Smooth muscle cell (in vitro differentiated cells): ENCODE measurements around the gene ABCC8. TPM values are rescaled to one million over a fixed set of nuclear protein-coding genes. Genes with fewer than 3 reads are reported as not detected.

Experiments used
- DNase-seq: peaks from one replicate; lab custom pipeline; 2025; ENCODE audit not compliant: unreplicated experiment; lab: John Stamatoyannopoulos, UW
- H2AFZ ChIP-seq: fragments of 200-600 bp; sonication (generic); 2 replicates; pipeline ENCODE4 v1.6.0; 2016; ENCODE audit warnings: antibody characterized with exemption, low read depth, mild to moderate bottlenecking
- H3F3A ChIP-seq: fragments of 200-600 bp; sonication (generic); 2 replicates; pipeline ENCODE4 v1.6.0; 2017; ENCODE audit warnings: antibody characterized with exemption, low read depth
- H3K27ac ChIP-seq: fragments of 200-600 bp; sonication (generic); 2 replicates; pipeline ENCODE4 v1.5.1; 2016; ENCODE audit warnings: low read depth, mild to moderate bottlenecking
- H3K27me3 ChIP-seq: fragments of 200-600 bp; sonication (generic); 2 replicates; pipeline ENCODE4 v1.6.1; 2016; ENCODE audit warnings: low read depth, mild to moderate bottlenecking
- H3K36me3 ChIP-seq: fragments of 200-600 bp; sonication (generic); 2 replicates; pipeline ENCODE4 v1.5.1; 2016; ENCODE audit warnings: low read depth
- H3K4me1 ChIP-seq: fragments of 200-600 bp; sonication (generic); 2 replicates; pipeline ENCODE4 v1.5.1; 2016; ENCODE audit warnings: low read depth
- H3K4me2 ChIP-seq: fragments of 200-600 bp; sonication (generic); 2 replicates; pipeline ENCODE4 v1.6.0; 2016; ENCODE audit warnings: mild to moderate bottlenecking
- H3K4me3 ChIP-seq: fragments of 200-600 bp; sonication (generic); 2 replicates; pipeline ENCODE4 v1.5.1; 2016; ENCODE audit warnings: mild to moderate bottlenecking
- H3K79me2 ChIP-seq: fragments of 200-600 bp; sonication (generic); 2 replicates; pipeline ENCODE4 v1.6.0; 2016; ENCODE audit warnings: low read depth, mild to moderate bottlenecking
- H3K9ac ChIP-seq: fragments of 200-600 bp; sonication (generic); 2 replicates; pipeline ENCODE4 v1.6.0; 2016; ENCODE audit warnings: low read depth
- H3K9me3 ChIP-seq: fragments of 200-600 bp; sonication (generic); replicated peaks from 2 replicates; pipeline ENCODE4 v1.5.1; 2016; ENCODE audit warnings: low read depth
- H4K20me1 ChIP-seq: fragments of 200-600 bp; sonication (generic); 2 replicates; pipeline ENCODE4 v1.6.0; 2016; ENCODE audit warnings: low read depth
- WGBS: methylation state at CpG from one replicate; pipeline ENCODE4 v1.1.7; 2016; ENCODE audit warnings: low lambda C conversion rate; 5-methylcytosine and 5-hydroxymethylcytosine counted together
- polyA plus RNA-seq: library from polyadenylated mRNA; unstranded; fragments of >200 nt; fragmentation: Nextera tagmentation; extraction: Ambion mirVana; gene quantifications from 2 replicates; pipeline ENCODE4 v1.2.1, GENCODE V29; 2016
- total RNA-seq: library from RNA; depleted of rRNA; stranded (reverse); fragments of >200 nt; gene quantifications from 2 replicates; pipeline ENCODE4 v1.2.3, GENCODE V29; 2014
- TF ChIP-seq, protein P1 (sequence below): fragments of 200-600 bp; sonication (generic); IDR thresholded peaks from 2 replicates; pipeline ENCODE4 v1.5.1; 2017; ENCODE audit warnings: borderline replicate concordance, mild to moderate bottlenecking, antibody characterized with exemption; ENCODE audit not compliant: insufficient read depth, poor library complexity, severe bottlenecking

Gene ABCC8
- total and polyA plus RNA-seq, 2 experiments from 2014 or later: not detected

DNA sequence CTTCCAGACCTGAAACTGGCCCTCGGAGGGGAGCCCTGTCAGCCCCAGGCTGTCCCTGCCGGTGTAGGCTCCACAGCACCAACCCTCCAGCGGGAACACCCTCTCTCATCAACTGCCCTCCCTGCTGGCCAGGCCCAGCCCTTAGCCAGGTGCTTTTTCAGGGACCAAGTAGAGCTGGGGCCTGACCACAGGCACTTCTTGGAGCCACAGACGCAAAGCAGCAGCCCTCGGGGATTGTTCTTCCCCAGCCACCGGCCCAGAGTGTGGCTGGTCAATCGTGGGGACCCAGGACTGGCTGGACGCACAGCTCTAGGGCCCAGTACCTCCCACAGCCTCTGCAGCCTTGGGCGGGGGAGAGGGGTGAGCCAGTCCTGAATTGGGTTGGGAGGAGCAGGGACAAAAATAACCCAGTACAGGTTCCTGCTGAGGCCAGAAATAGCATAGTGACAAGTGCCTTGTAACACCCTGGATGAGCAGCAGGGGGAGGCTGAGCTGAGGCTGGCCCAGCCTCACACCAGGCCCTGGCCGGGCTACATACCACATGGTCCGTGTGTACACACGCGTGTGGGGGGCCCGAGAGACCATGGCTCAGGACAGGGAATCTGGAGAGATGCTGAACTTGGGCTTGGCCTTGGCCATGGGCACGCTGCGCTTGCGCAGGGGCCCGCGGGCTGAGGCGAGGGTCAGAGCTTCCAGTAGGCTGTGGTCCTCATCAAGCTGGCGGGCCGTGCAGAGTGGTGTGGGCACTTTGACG, 90.1 kb downstream of the ABCC8 start:
- Histone ChIP-seq H3F3A (no peaks in the 10 kb centered on the region), H3K36me3 (no peaks in the 10 kb centered on the region), H3K9me3 (no peaks in the 10 kb centered on the region), H3K27me3 (peaks cover 38% of the 10 kb centered on the region), H4K20me1 (no peaks in the 10 kb centered on the region), H3K4me2 (no peak overlapping the region), H3K4me3 (no peak overlapping the region), H3K79me2 (no peaks in the 10 kb centered on the region), H3K9ac (no peak overlapping the region), H3K27ac (no peak overlapping the region), H2AFZ (no peak overlapping the region), H3K4me1 (no peaks in the 10 kb centered on the region)
- 71% methylated on average over 23 of the region's 23 CpGs for WGBS
- TF ChIP-seq, protein P1, sequence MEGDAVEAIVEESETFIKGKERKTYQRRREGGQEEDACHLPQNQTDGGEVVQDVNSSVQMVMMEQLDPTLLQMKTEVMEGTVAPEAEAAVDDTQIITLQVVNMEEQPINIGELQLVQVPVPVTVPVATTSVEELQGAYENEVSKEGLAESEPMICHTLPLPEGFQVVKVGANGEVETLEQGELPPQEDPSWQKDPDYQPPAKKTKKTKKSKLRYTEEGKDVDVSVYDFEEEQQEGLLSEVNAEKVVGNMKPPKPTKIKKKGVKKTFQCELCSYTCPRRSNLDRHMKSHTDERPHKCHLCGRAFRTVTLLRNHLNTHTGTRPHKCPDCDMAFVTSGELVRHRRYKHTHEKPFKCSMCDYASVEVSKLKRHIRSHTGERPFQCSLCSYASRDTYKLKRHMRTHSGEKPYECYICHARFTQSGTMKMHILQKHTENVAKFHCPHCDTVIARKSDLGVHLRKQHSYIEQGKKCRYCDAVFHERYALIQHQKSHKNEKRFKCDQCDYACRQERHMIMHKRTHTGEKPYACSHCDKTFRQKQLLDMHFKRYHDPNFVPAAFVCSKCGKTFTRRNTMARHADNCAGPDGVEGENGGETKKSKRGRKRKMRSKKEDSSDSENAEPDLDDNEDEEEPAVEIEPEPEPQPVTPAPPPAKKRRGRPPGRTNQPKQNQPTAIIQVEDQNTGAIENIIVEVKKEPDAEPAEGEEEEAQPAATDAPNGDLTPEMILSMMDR: peak; percentile 43
- no peak for DNase-seq

- Histone ChIP-seq H3K27ac (no peak overlapping the region), H3K36me3 (no peaks in the 10 kb centered on the region), H3K9ac (no peak overlapping the region), H2AFZ (no peak overlapping the region), H3K4me3 (no peak overlapping the region), H3K9me3 (no peaks in the 10 kb centered on the region), H3K4me1 (no peaks in the 10 kb centered on the region), H4K20me1 (no peaks in the 10 kb centered on the region), H3K27me3 (peaks cover 32% of the 10 kb centered on the region), H3K4me2 (no peak overlapping the region), H3F3A (no peaks in the 10 kb centered on the region), H3K79me2 (no peaks in the 10 kb centered on the region)
- DNase-seq: no peak
- TF ChIP-seq, protein P1: no peak
- WGBS: 81% methylated on average over 6 of the region's 6 CpGs
Measured at GRCh38 chr11:17385926-17386325, 90.7 kb downstream of the ABCC8 start.

DNA sequence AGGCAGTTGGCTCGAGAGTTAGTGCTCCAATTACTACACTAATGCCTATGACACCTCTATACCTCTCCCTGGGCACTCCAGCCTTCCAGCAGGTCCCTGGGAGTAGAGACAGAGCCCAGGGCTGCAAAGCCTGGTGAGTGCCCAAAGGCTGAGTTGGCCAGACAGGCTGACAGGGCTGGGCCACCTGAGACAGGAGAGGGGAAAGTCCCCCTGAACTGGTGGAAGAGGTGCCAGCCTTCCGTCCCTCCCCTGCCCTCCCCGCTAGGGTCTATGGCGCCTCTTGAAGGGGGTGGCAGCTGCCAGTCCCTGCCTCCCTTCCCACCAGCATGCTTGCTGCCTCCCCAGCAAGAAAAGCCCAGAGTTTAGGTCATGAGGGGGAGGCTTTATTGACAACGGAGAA, 91.2 kb downstream of the ABCC8 start:
- Histone ChIP-seq H3K36me3 (no peaks in the 10 kb centered on the region), H3K9me3 (no peaks in the 10 kb centered on the region), H3K9ac (no peak overlapping the region), H3K27ac (no peak overlapping the region), H4K20me1 (no peaks in the 10 kb centered on the region), H3K4me3 (no peak overlapping the region), H2AFZ (no peak overlapping the region), H3F3A (no peaks in the 10 kb centered on the region), H3K27me3 (peaks cover 28% of the 10 kb centered on the region), H3K4me1 (no peaks in the 10 kb centered on the region), H3K79me2 (no peaks in the 10 kb centered on the region), H3K4me2 (no peak overlapping the region)
- 84% methylated on average over 5 of the region's 5 CpGs for WGBS
- TF ChIP-seq, protein P1: no peak
- DNase-seq: no peak

DNA sequence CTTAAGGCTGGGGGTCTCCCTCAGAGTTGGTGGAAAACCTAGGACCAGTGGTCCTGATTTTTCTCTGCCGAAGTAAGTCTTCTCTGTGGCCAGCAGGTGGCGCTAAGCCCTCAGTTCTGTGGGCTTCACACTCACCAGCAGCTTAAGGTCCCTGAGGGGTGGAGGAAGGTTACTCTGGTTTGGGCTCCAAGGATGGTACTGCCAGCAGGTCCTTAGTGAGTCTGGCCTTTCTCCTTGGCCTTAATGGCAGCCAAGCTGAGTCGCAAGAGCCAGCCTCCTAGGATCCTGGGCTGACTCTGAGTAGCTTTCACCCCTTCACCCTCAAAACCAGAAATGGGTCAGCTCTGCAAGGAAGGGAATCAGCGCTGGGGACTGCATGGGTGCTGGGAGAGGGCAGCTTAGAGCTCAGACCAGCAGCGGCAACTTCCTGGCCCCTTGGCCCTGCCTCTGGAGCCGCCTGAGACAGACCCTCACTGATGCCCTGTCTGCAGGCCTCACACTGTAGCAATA, 92.6 kb downstream of the ABCC8 start:
- Histone ChIP-seq H3K36me3 (no peaks in the 10 kb centered on the region), H3K27ac (no peak overlapping the region), H3K4me2 (no peak overlapping the region), H4K20me1 (no peaks in the 10 kb centered on the region), H3F3A (no peaks in the 10 kb centered on the region), H3K4me1 (no peaks in the 10 kb centered on the region), H3K9me3 (no peaks in the 10 kb centered on the region), H3K4me3 (no peak overlapping the region), H3K9ac (no peak overlapping the region), H3K27me3 (peaks cover 13% of the 10 kb centered on the region), H2AFZ (no peak overlapping the region), H3K79me2 (no peaks in the 10 kb centered on the region)
- DNase-seq: peak; percentile 23
- TF ChIP-seq, protein P1: peak; percentile 94
- WGBS: 39% methylated on average over 6 of the region's 6 CpGs
